IgD-negative memory B cell (primary cell): ENCODE results near the gene CDC42BPB. TPM values are rescaled to one million over a fixed set of nuclear protein-coding genes. Genes with fewer than 3 reads are reported as not detected.
A peak's percentile ranks its signal among the peaks of the same experiment; 100 is the strongest.
"Not testable (repeated sequence)": the region's sequence is repeated elsewhere in the genome, so short reads cannot be mapped to it uniquely, and the experiment has no call there.

ENCODE experiments used
- H3K27ac Mint-ChIP-seq, 3 donors: one replicate each; pipeline ENCODE4 v1.8.0; 2020 to 2022; ENCODE audit warnings: mild to moderate bottlenecking in 3 of 3, mixed read lengths in 3 of 3, moderate library complexity in 1 of 3
- H3K27me3 Mint-ChIP-seq: one replicate; pipeline ENCODE4 v1.8.0; 2021; ENCODE audit warnings: mixed read lengths
- H3K36me3 Mint-ChIP-seq: one replicate; pipeline ENCODE4 v1.8.0; 2020; ENCODE audit warnings: mild to moderate bottlenecking, mixed read lengths
- H3K4me1 Mint-ChIP-seq, 3 donors: one replicate each; pipeline ENCODE4 v1.8.0; 2020 to 2022; ENCODE audit warnings: mixed read lengths in 3 of 3, mild to moderate bottlenecking in 1 of 3
- H3K4me3 Mint-ChIP-seq, 4 donors: one replicate each; pipeline ENCODE4 v1.8.0; 2020 to 2022; ENCODE audit warnings: mild to moderate bottlenecking in 4 of 4, mixed read lengths in 4 of 4, moderate library complexity in 3 of 4
- H3K9me3 Mint-ChIP-seq, 3 donors: one replicate each; pipeline ENCODE4 v1.8.0; 2020 to 2021; ENCODE audit warnings: mixed read lengths in 3 of 3, mild to moderate bottlenecking in 1 of 3
- polyA plus RNA-seq: library from polyadenylated mRNA; unstranded; fragments of 300-500 nt; fragmentation: Illumina TruSeq; gene quantifications from one replicate; pipeline ENCODE4 v1.2.3, GENCODE V29; 2021

CDC42BPB gene
- polyA plus RNA-seq, 1 donor from 2014 or later, result 1.2 TPM

- no peaks in the 10 kb centered on the region for H3K9me3 Mint-ChIP-seq
- H3K27ac Mint-ChIP-seq, result peak overlapping the region; percentile 50 to 95 (median 84)
- peaks cover 2% of the 10 kb centered on the region for H3K27me3 Mint-ChIP-seq
- peak overlapping the region in 2 of 4 donors; percentile 85 to 89 for H3K4me3 Mint-ChIP-seq
- H3K4me1 Mint-ChIP-seq, result peaks cover 31 to 43% (median 32%) of the 10 kb centered on the region in 3 donors
- peaks cover 7% of the 10 kb centered on the region for H3K36me3 Mint-ChIP-seq
These were observed 154.0 kb downstream of the CDC42BPB start for GRCh38 chr14:102903248-102903888.

- Mint-ChIP-seq H3K36me3 (peaks cover 8% of the 10 kb centered on the region), H3K4me3 (peak overlapping the region in 2 of 4 donors; percentile 89 to 94), H3K4me1 (peaks cover 29 to 47% (median 35%) of the 10 kb centered on the region in 3 donors), H3K27ac (peak overlapping the region; percentile 90 to 96 (median 95)), H3K27me3 (peaks cover 2% of the 10 kb centered on the region), H3K9me3 (no peaks in the 10 kb centered on the region)
These were observed 154.7 kb downstream of the CDC42BPB start for GRCh38 chr14:102902523-102903247.

- peaks cover 28 to 51% (median 40%) of the 10 kb centered on the region in 3 donors for H3K4me1 Mint-ChIP-seq
- H3K4me3 Mint-ChIP-seq, result peak overlapping the region; percentile 77 to 94 (median 84)
- H3K27me3 Mint-ChIP-seq, result peaks cover 2% of the 10 kb centered on the region
- H3K9me3 Mint-ChIP-seq, result no peaks in the 10 kb centered on the region
- H3K27ac Mint-ChIP-seq, result peak overlapping the region; percentile 95 to 97 (median 96)
- peaks cover 7% of the 10 kb centered on the region for H3K36me3 Mint-ChIP-seq
These were observed 155.3 kb downstream of the CDC42BPB start for GRCh38 chr14:102902086-102902485.

GRCh38 chr14:102901633-102902032 is 155.7 kb downstream of the CDC42BPB start:
- Mint-ChIP-seq H3K27me3 (peaks cover 2% of the 10 kb centered on the region), H3K9me3 (no peaks in the 10 kb centered on the region), H3K27ac (peak overlapping the region; percentile 95 to 97 (median 96)), H3K4me3 (peak overlapping the region; percentile 77 to 94 (median 84)), H3K4me1 (peaks cover 28 to 51% (median 42%) of the 10 kb centered on the region in 3 donors), H3K36me3 (peaks cover 7% of the 10 kb centered on the region)

GRCh38 chr14:102900631-102901571 is 156.4 kb downstream of the CDC42BPB start:
- peaks cover 2% of the 10 kb centered on the region for H3K27me3 Mint-ChIP-seq
- peaks cover 7% of the 10 kb centered on the region for H3K36me3 Mint-ChIP-seq
- H3K9me3 Mint-ChIP-seq, result no peaks in the 10 kb centered on the region
- peak overlapping the region; percentile 95 to 97 (median 96) for H3K27ac Mint-ChIP-seq
- H3K4me1 Mint-ChIP-seq, result peaks cover 33 to 54% (median 42%) of the 10 kb centered on the region in 3 donors
- H3K4me3 Mint-ChIP-seq, result peak overlapping the region; percentile 77 to 94 (median 84)

GRCh38 chr14:102899516-102899900 is 157.8 kb downstream of the CDC42BPB start:
- Mint-ChIP-seq H3K4me1 (peaks cover 28 to 54% (median 40%) of the 10 kb centered on the region in 3 donors), H3K9me3 (no peaks in the 10 kb centered on the region), H3K36me3 (peaks cover 12% of the 10 kb centered on the region), H3K4me3 (peak overlapping the region; percentile 34 to 81 (median 76)), H3K27me3 (peaks cover 2% of the 10 kb centered on the region), H3K27ac (peak overlapping the region; percentile 83 to 97 (median 95))

- Mint-ChIP-seq H3K4me3 (peak overlapping the region; percentile 68 to 88 (median 78)), H3K4me1 (peaks cover 28 to 54% (median 40%) of the 10 kb centered on the region in 3 donors)
These were observed 158.4 kb downstream of the CDC42BPB start for GRCh38 chr14:102898776-102899515.

GRCh38 chr14:102898298-102898697 is 159.1 kb downstream of the CDC42BPB start:
- Mint-ChIP-seq H3K27ac (peak overlapping the region; percentile 83 to 97 (median 95)), H3K4me3 (peak overlapping the region; percentile 68 to 88 (median 72)), H3K27me3 (peaks cover 2% of the 10 kb centered on the region), H3K4me1 (peaks cover 28 to 53% (median 40%) of the 10 kb centered on the region in 3 donors), H3K36me3 (peaks cover 15% of the 10 kb centered on the region), H3K9me3 (no peaks in the 10 kb centered on the region)

More at GRCh38 chr14:102898776-102899515, 158.4 kb downstream of the CDC42BPB start:
- peak overlapping the region; percentile 83 to 97 (median 95) for H3K27ac Mint-ChIP-seq
- H3K9me3 Mint-ChIP-seq, result no peaks in the 10 kb centered on the region
- H3K27me3 Mint-ChIP-seq, result peaks cover 2% of the 10 kb centered on the region
- H3K36me3 Mint-ChIP-seq, result peaks cover 12% of the 10 kb centered on the region

GRCh38 chr14:102897299-102898027 is 159.9 kb downstream of the CDC42BPB start:
- Mint-ChIP-seq H3K4me3 (peak overlapping the region; percentile 3 to 65 (median 40)), H3K36me3 (peaks cover 16% of the 10 kb centered on the region), H3K27me3 (no peaks in the 10 kb centered on the region), H3K9me3 (no peaks in the 10 kb centered on the region), H3K4me1 (peaks cover 28 to 46% (median 37%) of the 10 kb centered on the region in 3 donors), H3K27ac (peak overlapping the region; percentile 33 to 83 (median 76))

GRCh38 chr14:102896735-102897134 is 160.6 kb downstream of the CDC42BPB start:
- Mint-ChIP-seq H3K4me3 (peak overlapping the region in 1 of 4 donors; percentile 9), H3K27ac (peak overlapping the region in 2 of 3 donors; percentile 46 to 92), H3K36me3 (peaks cover 16% of the 10 kb centered on the region), H3K4me1 (peaks cover 25 to 39% (median 32%) of the 10 kb centered on the region in 3 donors)
- H3K9me3 Mint-ChIP-seq, H3K27me3 Mint-ChIP-seq: not testable (repeated sequence)

- peak overlapping the region in 1 of 4 donors; percentile 17 for H3K4me3 Mint-ChIP-seq
- H3K4me1 Mint-ChIP-seq, result peaks cover 6 to 16% (median 12%) of the 10 kb centered on the region in 3 donors
- peaks cover 13% of the 10 kb centered on the region for H3K36me3 Mint-ChIP-seq
- H3K27ac Mint-ChIP-seq, result peak overlapping the region in 1 of 3 donors; percentile 71
- no peaks in the 10 kb centered on the region for H3K27me3 Mint-ChIP-seq
- no peaks in the 10 kb centered on the region for H3K9me3 Mint-ChIP-seq
These were observed 163.9 kb downstream of the CDC42BPB start for GRCh38 chr14:102893452-102893851.

- H3K27ac Mint-ChIP-seq, result peak overlapping the region in 1 of 3 donors; percentile 2
- H3K27me3 Mint-ChIP-seq, result no peaks in the 10 kb centered on the region
- peaks cover 9% of the 10 kb centered on the region for H3K36me3 Mint-ChIP-seq
- H3K4me3 Mint-ChIP-seq, result no peak overlapping the region
- no peaks in the 10 kb centered on the region for H3K9me3 Mint-ChIP-seq
- H3K4me1 Mint-ChIP-seq, result peaks cover 5 to 9% (median 7%) of the 10 kb centered on the region in 3 donors
These were observed 164.7 kb downstream of the CDC42BPB start for GRCh38 chr14:102892651-102893050.

- Mint-ChIP-seq H3K4me3 (no peak overlapping the region), H3K9me3 (no peaks in the 10 kb centered on the region), H3K4me1 (peaks cover 0 to 5% (median 5%) of the 10 kb centered on the region in 3 donors), H3K36me3 (peaks cover 9% of the 10 kb centered on the region), H3K27me3 (no peaks in the 10 kb centered on the region), H3K27ac (peak overlapping the region in 1 of 3 donors; percentile 23)
These were observed 165.8 kb downstream of the CDC42BPB start for GRCh38 chr14:102891556-102891955.
